Measurements from ENCODE around the gene CENPK. TPM values are rescaled to one million over a fixed set of nuclear protein-coding genes. Genes with fewer than 3 reads are reported as not detected.
A peak's percentile ranks its signal among the peaks of the same experiment; 100 is the strongest.
"Not testable (repeated sequence)": the region's sequence is repeated elsewhere in the genome, so short reads cannot be mapped to it uniquely, and the experiment has no call there.

CENPK gene, protein sequence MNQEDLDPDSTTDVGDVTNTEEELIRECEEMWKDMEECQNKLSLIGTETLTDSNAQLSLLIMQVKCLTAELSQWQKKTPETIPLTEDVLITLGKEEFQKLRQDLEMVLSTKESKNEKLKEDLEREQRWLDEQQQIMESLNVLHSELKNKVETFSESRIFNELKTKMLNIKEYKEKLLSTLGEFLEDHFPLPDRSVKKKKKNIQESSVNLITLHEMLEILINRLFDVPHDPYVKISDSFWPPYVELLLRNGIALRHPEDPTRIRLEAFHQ
- total RNA-seq (2014; rRNA removed; shearing (Covaris generic)), result 51.2 and 65.5 TPM in 2 replicates

- DNase-seq (ENCODE audit: low read depth), result peak; percentile 92
These were observed at the start of gene CENPK, which contains the start of gene PPWD1 for GRCh38 chr5:65562731-65563701. Gene CENPK (minus strand): TSS chr5:65563168. CDS start chr5:65554907, 8,261 bp downstream. Gene PPWD1 (plus strand): TSS chr5:65563296. CDS start chr5:65563311, 15 bp downstream.

DNA sequence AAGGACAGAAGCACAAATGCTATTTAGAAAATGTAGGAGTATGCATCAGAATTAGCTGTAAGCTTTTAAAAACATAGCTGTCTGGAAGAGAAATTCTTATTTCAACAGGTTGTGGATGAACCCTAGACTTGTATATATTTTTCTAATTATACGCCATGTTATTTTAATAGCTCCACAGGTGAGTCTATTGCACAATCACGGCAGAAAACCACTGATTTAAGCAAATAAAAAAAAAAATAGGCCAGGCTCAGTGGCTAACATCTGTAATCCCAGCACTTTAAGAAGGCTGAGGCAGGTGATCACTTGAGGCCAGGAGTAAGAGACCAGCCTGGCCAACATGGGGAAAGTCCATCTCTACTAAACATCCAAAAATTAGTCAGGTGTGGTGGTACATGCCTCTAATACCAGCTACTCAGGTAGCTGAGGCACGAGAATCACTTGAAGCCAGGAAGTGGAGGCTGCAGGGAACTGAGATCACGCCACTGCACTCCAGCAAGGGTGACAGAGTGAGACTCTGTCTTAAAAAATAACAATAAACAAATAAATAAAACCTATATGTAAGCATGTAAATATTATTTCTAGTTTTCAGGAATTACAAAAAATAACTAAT lies 49.4 kb upstream of the CENPK start:
- no peak for DNase-seq (ENCODE audit: low read depth)

DNA sequence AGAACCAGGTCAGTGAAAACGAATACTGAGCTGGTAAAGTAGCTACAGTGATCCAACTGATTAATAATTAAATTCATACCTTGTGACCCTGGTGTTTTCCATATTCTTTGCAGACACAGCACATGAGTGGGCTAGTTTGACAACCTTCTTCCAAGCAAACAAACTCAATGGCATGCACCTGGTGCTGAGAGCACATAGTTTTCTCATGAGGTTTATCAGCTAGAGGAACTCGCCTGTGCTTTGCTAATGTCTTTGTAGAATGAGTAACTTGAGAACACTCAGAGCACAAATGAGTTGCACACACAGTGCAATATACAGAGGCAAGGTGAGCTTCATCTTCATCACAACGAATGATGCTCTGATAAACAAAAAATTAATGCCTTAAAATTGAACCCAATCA lies 48.6 kb upstream of the CENPK start:
- DNase-seq (ENCODE audit: low read depth), result no peak

- DNase-seq (ENCODE audit: low read depth), result not testable (repeated sequence)
These were observed 38.8 kb upstream of the CENPK start for GRCh38 chr5:65601761-65602160.

- DNase-seq (ENCODE audit: low read depth), result no peak
These were observed 25.7 kb upstream of the CENPK start for GRCh38 chr5:65588694-65589093.

DNA sequence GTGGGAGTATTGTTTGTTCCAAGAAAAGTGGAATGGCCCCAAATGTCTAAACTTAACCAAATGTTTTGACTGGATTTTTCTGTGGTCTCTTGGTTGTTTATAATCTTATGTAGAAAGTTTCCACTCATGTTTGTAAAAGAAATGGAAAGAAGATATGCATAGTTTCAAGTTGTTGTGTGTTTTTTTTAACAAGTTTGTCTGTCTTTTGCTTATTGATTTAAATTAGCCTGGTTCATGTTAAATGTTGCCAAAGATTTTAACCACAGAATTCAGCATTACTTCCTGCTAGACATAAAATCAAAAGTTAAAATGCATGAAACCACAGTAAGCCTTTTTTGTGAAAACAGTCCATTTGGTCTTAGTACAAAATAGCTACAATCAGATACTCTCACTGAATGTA lies 14.2 kb upstream of the CENPK start:
- peak; percentile 0 for DNase-seq (ENCODE audit: low read depth)

DNA sequence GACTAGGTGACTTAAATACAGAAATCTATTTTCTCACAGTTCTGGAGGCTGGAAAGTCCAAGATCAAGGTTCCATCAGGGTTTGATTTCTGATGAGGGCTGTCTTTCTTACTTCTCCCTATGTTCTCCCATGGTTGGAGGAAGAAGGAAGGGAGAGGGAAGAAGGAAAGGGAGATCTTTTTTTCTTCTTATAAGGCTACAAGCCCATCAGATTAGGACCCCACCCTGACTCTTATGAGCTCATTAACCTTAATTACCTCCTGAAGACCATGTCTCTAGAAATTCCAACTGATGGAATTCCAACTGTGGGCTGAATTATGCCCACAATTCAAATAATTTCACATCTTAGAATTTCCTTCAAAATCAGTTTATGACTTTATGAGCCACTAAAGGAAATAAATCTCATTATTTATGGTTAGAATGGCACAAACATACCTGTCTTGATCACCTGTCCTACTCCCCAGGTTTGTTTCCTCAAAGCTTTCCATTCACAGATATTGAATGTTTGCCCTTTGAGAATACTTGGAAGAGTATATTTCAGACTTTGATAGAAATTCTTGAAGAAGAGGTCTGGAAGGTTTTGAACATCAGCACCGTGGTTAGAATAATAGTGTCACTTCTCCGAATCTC lies 7.7 kb upstream of the CENPK start:
- DNase-seq (ENCODE audit: low read depth), result no peak

GRCh38 chr5:65566505-65566904 lies 3.5 kb upstream of the CENPK start:
- DNase-seq (ENCODE audit: low read depth), result no peak

DNA sequence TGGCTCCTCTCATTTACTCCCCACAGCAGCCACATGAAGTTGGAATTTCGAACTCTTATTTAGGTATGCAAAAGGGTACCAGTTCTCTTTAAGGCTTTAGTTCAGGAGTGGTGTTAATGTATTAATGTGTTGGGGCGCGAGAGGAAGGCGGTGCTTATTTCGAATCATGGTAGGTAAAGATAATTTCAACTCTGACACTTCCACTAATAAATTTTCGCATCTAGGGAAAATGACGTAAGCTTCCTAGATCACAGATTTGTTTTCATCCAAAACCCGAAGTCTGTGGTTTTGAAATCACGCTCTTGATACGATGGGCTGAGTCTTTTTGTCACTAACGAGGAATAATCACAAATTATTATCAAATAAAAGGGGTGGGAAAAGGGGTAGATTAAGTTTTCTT lies 809 bp upstream of the CENPK start:
- DNase-seq (ENCODE audit: low read depth), result peak; percentile 1

DNA sequence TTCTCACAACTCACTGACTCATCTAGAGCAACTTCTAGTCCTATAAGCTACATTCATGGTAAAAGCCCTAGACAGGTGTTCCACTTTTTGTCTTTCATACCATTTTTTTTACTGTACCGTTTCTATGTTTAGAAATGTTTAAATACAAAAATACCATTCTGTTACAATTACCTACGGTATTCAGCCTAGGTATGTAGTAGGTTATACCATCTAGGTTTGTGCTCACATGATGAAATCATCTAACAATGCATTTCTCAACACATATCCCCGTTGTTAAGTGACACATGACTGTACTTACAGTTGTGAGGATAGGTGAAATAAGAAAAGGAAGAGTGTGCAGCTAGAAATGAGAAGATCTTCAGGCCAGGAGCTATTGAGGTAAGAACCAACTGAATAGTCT lies 6.2 kb downstream of the CENPK start:
- no peak for DNase-seq (ENCODE audit: low read depth)

DNA sequence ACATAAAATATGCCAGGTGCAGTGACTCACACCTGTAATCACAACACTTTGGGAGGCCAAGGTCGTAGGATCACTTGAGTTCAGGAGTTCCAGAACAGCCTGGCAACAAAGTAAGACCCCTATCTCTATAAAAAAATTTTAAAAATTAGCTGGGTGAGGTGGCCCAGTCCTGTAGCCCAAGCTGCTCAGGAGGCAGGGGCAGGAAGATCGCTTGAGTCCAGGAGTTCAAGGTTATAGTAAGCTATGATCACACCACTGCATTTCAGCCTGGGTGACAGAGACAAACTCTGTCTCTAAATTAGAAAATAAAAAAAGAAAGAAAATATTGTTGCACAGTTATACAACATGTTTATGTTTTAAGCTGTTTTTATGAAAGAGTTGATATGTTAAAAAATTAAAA lies 6.8 kb downstream of the CENPK start:
- DNase-seq (ENCODE audit: low read depth), result no peak

DNA sequence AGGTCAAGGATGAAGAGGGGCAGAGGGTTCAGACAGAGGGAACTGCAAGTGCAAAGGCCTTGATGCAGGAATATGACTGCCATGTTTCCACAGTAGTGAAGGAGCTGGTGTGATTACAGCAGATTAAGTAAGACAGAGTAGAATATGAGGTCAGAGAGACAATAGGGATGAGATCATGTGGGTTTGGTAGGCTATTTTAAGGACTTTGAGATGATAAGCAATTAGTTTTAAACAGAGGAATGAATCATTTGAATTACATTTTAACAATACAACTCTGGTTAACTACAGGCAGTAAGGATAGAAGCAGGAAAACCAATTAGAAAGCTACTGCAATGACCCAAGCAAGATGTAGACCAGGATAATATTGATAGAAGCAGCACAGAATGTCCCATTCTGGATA lies 7.7 kb downstream of the CENPK start:
- DNase-seq (ENCODE audit: low read depth), result no peak

GRCh38 chr5:65553941-65554340 lies 9.0 kb downstream of the CENPK start:
- DNase-seq (ENCODE audit: low read depth), result no peak

GRCh38 chr5:65548281-65548680 lies 14.7 kb downstream of the CENPK start:
- no peak for DNase-seq (ENCODE audit: low read depth)

DNA sequence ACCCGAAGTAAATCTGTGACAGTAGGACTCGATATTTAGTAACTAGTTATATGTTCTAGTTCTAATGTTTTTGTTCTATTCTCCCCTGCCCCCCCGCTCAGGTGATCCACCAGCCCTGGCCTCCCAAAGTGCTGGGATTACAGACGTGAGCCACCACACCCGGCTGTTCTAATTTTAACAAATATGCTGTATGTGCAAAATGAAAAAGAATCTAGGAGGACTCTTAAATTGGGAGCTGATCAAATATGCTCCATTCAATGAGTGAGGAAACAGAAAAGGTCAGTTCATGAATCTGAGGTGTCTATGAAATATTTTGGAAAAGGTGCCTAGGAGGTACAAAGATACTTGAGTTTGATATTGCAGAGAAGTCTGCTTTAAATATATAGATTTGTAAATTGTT lies 16.8 kb downstream of the CENPK start:
- no peak for DNase-seq (ENCODE audit: low read depth)

DNA sequence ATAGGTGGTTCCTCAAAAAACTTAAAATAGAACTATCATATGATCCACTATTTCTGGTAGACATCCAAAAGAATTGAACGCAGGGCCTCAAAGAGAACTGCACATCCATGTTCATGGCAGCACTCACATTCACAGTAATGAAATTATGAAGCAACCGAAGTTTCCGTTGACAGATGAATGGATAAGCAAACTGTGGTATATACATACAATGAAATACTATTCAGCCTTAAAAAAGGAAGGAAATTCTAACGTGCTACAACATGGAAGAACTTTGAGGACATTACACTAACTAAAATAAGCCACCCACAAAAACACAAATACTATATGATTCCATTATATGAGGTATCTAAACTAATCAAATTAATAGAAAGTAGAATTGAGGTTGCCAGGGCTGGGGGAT lies 18.5 kb downstream of the CENPK start:
- DNase-seq (ENCODE audit: low read depth), result no peak

DNA sequence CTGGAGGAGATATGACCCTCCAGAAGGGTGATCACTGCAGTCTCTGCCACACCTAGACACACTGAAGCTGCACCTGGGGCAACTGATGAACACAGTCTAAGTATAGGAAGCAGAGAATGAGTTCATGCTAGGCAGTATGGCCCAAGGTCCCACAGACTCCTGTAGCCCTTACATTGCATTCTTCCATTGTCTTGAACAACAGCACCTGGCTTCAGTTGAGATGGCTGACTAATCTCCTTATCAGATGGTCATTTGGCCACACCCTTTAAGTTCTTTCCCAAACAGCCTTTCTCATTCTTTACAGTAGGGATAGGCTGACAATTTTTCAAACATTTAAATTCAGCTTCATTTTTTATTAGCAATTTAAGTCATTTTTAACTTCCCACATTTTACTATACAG lies 23.1 kb downstream of the CENPK start:
- DNase-seq (ENCODE audit: low read depth), result peak; percentile 15

GRCh38 chr5:65535529-65535987 lies 27.4 kb downstream of the CENPK start:
- no peak for DNase-seq (ENCODE audit: low read depth)

DNA sequence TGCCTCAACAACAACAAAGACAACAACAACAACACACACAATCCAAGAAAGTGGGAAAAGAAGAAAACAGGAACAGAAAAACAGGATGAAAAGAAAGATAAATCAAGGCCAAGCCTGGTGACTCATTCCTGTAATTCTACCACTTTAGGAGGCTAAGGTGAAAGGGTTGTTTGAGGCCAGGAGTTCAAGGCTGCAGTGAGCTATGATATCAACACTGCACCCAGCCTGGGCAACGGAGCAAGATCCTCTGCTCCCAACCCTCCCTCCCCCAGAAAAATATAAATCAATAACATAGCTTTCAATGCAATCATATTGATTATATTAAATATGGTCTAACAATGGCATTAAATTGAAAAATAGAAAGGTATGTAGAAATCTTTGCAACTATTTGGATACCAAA lies 32.1 kb downstream of the CENPK start:
- no peak for DNase-seq (ENCODE audit: low read depth)

- no peak for DNase-seq (ENCODE audit: low read depth)
These were observed 37.2 kb downstream of the CENPK start for GRCh38 chr5:65525726-65526125.

GRCh38 chr5:65512170-65512937 lies 50.6 kb downstream of the CENPK start:
- no peak for DNase-seq (ENCODE audit: low read depth)
